ENCODE data around the gene HLA-DQA1.
"Not testable (repeated sequence)": the region's sequence is repeated elsewhere in the genome, so short reads cannot be mapped to it uniquely, and the experiment has no call there.

Gene HLA-DQA1

DNA sequence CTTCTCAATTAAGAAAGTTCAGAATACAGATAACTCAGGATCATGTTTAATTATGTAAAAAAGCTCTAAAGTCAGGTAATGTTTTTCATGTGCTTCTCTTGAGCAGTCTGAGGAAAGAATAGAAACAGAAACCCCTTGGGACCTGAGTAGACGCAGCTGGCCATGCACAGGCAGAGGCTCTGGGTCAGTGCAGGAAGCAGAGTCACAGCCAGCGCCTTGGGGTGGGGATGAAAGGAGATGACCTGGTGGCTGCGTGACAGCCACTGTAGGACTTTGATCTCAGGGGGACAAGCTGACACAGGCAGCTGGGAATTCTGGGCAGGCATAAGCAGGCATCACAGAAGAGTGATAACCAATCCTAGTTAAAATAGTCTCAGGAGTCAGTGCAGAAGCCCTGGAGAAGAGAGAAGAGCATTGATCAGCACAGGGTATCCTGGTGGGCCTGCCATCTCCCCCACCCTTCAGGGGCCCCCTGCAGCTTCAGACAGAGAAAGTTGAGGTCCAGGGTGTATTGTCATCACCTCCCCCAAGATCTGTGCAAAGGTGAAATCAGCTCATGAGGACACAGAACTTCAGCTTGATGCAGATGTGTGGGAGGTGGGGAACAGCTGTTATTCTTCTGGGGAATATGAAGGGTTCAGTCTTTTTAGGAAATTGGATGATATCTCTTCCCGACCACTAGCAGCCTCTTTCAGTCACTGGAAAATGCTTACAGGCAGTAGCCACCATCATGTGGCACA lies 22.8 kb downstream of the HLA-DQA1 start:
- no peak for DNase-seq

- DNase-seq = no peak
Measured at GRCh38 chr6:32662099-32662498, 24.9 kb downstream of the HLA-DQA1 start.

DNA sequence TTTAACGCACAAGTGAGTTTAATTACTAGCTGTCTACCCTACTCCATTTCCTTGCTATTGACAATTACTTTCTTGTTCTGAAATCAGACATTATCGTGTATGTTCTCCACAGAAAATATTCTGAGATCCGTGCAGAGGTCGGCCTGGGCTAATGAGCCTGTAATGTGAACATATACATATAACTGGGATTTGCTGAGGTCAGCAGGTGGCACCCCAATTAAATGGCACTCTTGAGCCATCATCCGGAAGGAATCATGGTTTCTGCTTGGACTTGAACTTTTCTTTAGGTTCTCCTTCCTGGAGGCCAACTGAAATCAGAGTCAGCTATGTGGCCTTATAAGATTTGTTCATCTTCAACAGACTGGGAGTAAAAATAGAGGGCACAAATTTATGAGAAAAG lies 25.6 kb downstream of the HLA-DQA1 start:
- no peak for DNase-seq

DNA sequence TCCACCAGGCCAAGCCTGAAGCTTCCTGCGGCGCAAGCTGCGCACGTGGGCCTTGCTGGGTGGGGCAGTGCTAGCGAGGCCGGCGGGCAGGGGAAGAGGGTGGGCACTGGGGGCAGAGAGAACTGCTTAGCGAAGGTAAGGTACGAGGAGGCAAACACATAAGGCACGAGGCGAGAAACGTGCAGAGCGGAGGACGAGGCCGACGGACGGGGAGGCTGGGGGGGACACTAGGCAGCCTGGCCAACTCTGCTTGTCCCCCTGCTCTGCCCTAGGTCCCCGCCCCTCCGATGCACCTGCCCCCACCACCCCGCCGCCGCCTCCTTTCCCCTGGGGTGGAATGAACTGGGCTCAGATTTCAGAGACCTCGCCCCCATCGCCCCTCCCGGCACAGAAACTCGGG lies 27.1 kb downstream of the HLA-DQA1 start:
- DNase-seq = no peak

DNA sequence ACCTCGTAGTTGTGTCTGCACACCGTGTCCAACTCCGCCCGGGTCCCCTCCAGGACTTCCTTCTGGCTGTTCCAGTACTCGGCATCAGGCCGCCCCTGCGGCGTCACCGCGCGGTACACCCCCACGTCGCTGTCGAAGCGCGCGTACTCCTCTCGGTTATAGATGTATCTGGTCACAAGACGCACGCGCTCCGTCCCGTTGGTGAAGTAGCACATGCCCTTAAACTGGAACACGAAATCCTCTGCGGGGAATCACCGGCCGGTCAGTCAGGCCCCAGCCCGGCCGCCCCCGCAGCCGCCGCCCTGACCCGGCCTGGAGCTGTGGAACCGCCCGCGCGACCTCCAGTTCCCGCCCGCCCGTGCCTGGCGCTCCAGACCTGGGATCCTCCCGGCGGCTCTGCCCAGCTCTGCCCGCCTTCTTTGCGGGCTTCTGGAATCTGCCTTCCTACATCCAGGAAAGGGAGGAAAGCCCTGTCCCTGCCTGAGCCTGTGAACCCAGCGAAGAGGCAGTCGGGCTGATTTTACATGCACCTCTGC lies 27.7 kb downstream of the HLA-DQA1 start:
- DNase-seq = peak; percentile 20

DNA sequence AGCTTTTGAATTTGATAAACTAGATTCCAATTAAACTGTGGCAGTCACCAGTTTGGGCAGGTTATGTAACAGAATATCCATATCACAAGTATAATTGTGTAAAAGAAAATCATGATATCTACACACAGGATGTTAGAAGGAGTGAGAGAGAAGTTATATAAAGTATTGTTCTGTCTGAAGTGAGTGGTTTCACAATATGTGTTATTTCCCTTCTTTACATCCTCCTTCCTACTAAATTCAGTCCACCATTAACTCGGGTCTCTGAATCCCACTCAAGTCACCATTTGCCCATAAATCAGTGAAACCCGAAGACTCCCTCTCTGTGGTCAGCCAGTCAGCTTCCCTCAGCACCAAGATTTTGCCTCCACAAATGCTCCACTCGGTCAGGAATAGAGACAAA lies 28.5 kb downstream of the HLA-DQA1 start:
- no peak for DNase-seq

- no peak for DNase-seq
Measured at GRCh38 chr6:32666420-32667300, 29.5 kb downstream of the HLA-DQA1 start, which contains the start of gene HLA-DQB1. HLA-DQB1 (minus strand) TSS chr6:32666657; CDS start chr6:32666607, 50 bp downstream.

DNA sequence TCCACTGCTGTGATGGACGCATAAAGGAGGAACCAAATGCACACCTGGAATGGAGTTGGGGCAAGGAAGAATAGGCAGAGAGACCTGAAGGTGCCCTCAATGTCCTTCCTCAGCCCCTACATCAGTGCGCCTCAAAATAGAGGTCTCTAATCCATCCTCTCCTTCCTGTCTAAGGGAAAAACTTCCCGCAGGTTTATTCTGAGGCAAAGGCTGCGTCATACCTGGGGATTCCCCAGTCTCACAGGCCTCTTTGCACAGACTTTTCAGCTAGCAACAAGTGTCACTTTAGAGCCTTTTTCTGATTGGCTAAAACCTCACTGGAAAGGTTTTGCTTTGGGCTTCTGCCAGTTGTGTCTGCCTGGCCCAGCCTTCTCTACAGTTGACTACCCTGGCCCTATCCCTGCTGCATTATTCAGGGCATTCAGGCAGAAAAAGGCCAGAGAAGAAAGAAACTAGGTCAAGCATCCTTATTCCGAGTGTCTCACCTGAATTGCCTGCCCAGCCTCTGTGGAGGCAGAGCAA lies 31.1 kb downstream of the HLA-DQA1 start:
- no peak for DNase-seq

GRCh38 chr6:32669240-32669639 lies 32.0 kb downstream of the HLA-DQA1 start:
- DNase-seq = no peak

GRCh38 chr6:32669893-32670292 lies 32.7 kb downstream of the HLA-DQA1 start:
- no peak for DNase-seq

DNA sequence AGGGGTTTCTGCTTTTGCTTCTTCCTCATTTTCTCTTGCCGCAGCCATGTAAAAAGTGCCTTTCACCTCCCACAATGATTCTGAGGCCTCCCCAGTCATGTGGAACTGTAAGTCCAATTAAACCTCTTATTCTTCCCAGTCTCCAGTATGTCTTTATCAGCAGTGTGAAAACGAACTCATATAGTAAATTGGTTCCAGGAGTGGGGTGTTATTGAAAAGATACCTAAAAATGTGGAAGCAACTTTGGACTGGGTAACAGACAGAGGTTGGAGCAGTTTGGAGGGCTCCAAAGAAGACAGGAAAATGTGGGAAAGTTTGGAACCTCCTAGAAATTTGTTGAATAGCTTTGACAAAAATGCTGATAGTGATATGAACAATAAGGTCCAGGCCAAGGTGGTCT lies 34.7 kb downstream of the HLA-DQA1 start:
- not testable (repeated sequence) for DNase-seq

DNA sequence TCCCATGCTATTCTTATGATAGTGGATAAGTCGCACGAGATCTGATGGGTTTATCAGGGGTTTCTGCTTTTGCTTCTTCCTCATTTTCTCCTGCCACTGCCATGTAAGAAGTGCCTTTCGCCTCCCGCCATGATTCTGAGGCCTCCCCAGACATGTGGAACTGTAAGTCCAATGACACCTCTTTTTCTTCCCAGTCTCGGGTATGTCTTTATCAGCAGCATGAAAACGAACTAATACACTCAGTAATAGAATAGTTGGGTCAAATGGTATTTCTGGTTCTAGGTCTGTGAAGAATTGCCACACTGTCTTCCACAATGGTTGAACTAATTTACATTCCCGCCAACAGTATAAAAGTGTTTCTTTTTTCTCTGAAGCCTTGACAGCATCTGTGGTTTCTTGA lies 36.9 kb downstream of the HLA-DQA1 start:
- DNase-seq = not testable (repeated sequence)

DNA sequence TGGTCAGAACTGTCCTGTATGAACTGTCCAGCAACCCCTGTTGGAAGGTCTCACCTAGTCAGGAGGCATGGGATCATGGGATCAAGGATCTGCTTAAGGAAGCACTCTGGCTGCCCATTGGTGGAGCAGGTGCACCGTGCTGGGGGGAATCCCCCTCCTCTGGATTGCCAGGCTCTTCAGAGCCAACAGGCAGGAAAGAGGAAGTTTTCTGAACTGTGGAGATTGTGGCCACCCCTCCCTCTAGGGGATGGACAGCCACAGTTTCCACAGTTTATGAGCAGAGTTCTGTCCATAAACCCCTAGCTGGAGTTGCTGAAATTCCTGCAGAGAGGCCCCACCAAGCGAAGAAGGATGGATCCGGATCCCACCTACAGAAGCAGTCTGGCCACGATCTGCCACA lies 42.3 kb downstream of the HLA-DQA1 start:
- no peak for DNase-seq

DNA sequence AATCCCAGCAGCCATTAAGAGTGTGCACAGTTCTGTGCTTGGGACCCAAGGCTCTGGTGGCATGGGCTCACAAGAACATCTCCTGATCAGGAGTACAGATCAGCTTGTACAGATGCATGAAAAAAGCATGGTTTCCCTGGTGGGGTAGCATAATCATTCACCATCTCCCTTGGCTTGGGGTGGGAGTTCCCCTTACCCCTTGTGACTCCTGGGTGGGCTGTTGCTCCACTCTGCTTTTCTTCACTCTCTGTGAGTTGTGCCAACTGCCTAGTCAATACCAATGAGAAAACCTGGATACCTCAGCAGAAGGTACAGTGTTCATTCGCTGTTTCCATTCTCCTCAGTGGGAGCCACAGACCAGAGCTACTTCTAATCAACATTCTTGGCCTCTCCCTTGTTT lies 42.8 kb downstream of the HLA-DQA1 start:
- no peak for DNase-seq

- DNase-seq = no peak
Measured at GRCh38 chr6:32684246-32684645, 47.0 kb downstream of the HLA-DQA1 start.

GRCh38 chr6:32685603-32686002 lies 48.4 kb downstream of the HLA-DQA1 start:
- DNase-seq = no peak

- no peak for DNase-seq
Measured at GRCh38 chr6:32689531-32690501, 52.6 kb downstream of the HLA-DQA1 start.

DNA sequence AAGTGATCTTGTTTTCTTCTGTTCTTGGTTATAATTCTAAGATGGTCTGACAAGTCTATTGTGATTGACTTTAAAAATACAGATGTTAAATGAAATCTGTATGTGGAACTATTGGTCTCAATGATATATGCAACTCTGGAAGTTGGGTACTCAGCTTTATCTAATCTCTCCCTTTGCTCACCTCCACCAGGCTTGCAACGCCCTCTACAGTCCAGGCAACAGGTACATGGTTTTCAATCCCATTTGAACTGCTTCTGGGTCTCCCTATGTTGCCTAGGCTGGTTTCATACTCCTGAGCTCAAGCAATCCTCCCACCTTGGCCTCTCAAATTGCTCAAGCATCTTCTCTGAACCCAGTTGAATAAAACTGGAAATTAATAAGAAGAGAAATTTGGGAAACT lies 54.8 kb downstream of the HLA-DQA1 start:
- no peak for DNase-seq

All from right hindlimb (tissue), 1 donor.